ENCODE data around the gene ADI1.
"Not testable (repeated sequence)": the region's sequence is repeated elsewhere in the genome, so short reads cannot be mapped to it uniquely, and the experiment has no call there.

ADI1 gene

DNA sequence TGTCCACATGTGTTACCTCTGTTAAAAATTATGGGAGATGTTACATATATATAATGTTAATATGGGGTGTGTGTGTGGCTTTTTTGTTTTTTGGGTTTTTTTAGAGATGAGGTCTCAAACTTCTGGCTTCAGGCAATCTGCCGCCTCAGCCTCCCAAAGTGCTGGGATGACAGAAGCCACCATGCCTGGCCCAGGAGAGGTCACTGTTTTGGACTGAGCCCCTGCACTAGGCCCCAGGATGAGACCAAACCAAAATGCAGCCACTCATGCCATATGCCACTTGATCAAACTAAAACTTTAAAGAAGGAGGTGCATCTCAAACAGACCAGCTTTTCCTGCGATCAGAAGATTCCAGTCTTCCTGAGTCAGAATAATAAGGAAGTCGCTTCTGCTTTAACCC, 2.5 kb downstream of the ADI1 start:
- Mint-ChIP-seq H3K27ac (no peak overlapping the region), H3K36me3 (ENCODE audit: low read depth) (peaks cover 29% of the 10 kb centered on the region), H3K9me3 (no peaks in the 10 kb centered on the region), H3K4me3 (no peak overlapping the region), H3K4me1 (peaks cover 31% of the 10 kb centered on the region), H3K27me3 (peaks cover 3% of the 10 kb centered on the region)
- ATAC-seq (no peak), DNase-seq (no peak)

DNA sequence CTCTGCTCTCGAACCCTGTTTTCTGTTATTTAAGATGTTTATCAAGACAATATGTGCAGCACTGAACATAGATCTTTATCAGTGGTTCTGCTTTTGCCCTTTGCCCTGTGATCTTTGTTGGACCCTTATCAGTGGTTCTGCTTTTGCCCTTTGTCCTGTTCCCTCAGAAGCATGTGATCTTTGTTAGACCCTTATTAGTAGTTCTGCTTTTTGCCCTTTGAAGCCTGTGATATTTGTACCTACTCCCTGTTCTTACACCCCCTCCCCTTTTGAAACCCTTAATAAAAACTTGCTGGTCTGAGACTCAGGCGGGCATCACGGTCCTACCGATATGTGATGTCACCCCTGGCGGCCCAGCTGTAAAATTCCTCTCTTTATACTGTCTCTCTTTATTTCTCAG, 3.9 kb downstream of the ADI1 start:
- H3K27ac Mint-ChIP-seq, DNase-seq, H3K4me3 Mint-ChIP-seq, H3K9me3 Mint-ChIP-seq, H3K27me3 Mint-ChIP-seq, ATAC-seq: not testable (repeated sequence)
- Mint-ChIP-seq H3K36me3 (ENCODE audit: low read depth) (peaks cover 39% of the 10 kb centered on the region), H3K4me1 (peaks cover 18% of the 10 kb centered on the region)

DNA sequence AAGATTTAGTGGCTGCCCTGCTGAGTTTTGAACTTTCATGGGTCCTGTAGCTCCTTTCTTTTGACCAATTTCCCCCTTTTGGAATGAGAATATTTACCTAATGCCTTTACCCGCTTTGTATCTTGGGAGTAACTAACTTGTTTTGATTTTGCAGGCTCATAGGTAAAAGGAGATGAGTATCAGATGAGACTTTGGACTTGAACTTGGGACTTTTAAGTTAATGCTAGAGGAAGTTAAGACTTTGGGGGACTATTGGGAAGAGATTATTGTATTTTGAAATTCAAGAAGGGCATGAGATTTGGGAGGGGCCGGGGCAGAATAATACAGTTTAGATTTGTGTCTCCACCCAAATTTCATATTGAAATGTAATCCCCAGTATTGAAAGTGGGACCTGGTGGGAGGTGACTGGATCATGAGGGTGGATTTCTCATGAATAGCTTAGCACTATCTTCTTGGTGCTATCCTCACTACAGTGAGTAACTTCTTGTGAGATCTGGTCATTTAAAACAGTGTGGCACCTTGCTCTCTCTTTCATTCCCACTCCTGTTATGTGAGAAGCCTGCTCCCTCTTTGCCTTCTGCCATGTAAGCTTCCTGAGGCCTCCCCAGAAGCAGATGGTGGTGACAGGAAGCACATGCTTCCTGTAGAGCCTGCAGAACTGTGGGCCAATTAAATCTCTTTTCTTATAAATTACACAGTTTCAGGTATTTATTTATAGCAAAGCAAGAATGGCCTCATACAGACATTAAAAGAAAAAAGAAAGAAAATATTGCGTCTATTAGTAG, 6.1 kb downstream of the ADI1 start:
- Mint-ChIP-seq H3K9me3 (peaks cover 3% of the 10 kb centered on the region), H3K27me3 (no peaks in the 10 kb centered on the region), H3K4me1 (peaks cover 5% of the 10 kb centered on the region), H3K36me3 (ENCODE audit: low read depth) (peaks cover 46% of the 10 kb centered on the region), H3K4me3 (no peak overlapping the region), H3K27ac (no peak overlapping the region)
- ATAC-seq (no peak), DNase-seq (no peak)

- Mint-ChIP-seq H3K36me3 (ENCODE audit: low read depth) (peaks cover 55% of the 10 kb centered on the region), H3K9me3 (peaks cover 3% of the 10 kb centered on the region), H3K27me3 (no peaks in the 10 kb centered on the region), H3K27ac (no peak overlapping the region), H3K4me3 (no peak overlapping the region), H3K4me1 (no peaks in the 10 kb centered on the region)
- no peak for DNase-seq
- peak; percentile 24 for ATAC-seq
These were observed 7.2 kb downstream of the ADI1 start for GRCh38 chr2:3512086-3512485.

DNA sequence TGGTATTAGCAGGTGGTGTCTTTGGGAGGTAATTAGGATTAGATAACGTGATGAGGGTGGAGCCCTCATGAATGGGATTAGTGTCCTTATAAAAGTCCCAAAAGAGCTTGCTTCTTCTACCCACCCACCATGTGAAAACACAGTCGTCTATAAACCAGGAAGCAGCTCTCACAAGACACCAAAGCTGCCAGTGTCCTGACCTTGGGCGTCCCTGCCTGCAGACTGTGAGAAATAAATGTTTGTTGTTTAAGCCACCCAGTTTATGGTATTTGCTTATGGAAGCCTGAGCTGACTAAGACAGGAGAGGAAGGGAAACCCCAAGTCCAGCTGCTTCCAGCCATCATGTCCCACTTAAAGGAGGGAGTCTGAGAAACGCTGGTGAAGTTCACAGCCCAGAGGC, 13.6 kb downstream of the ADI1 start:
- Mint-ChIP-seq H3K4me1 (peaks cover 2% of the 10 kb centered on the region), H3K4me3 (no peak overlapping the region), H3K9me3 (peaks cover 3% of the 10 kb centered on the region), H3K27me3 (no peaks in the 10 kb centered on the region), H3K27ac (no peak overlapping the region), H3K36me3 (ENCODE audit: low read depth) (peaks cover 44% of the 10 kb centered on the region)
- no peak for ATAC-seq
- DNase-seq, result no peak

GRCh38 chr2:3504741-3505140, 14.6 kb downstream of the ADI1 start:
- H3K9me3 Mint-ChIP-seq, result peaks cover 3% of the 10 kb centered on the region
- H3K4me1 Mint-ChIP-seq, result peaks cover 2% of the 10 kb centered on the region
- H3K36me3 Mint-ChIP-seq (ENCODE audit: low read depth), result peaks cover 41% of the 10 kb centered on the region
- H3K4me3 Mint-ChIP-seq, result no peak overlapping the region
- no peak overlapping the region for H3K27ac Mint-ChIP-seq
- ATAC-seq (no peak), DNase-seq (no peak)
- H3K27me3 Mint-ChIP-seq, result no peaks in the 10 kb centered on the region

DNA sequence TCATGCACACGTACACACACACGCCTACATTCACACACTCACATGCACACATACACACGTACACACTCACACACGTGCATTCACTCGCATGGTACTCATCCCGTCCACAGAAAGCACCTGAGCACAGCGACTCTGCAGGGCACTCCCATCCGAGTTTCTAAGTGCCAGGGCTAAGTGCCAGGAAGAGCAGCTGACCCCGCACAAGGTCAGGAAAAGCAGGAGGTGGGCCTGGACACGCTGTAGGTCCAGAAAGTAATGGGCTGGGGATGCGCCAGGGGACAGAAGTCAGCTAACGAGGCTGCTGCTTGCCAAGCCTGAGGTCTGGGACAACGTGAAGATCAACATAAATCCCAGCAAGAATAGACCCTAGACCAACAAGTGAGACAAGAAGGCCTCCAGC, 15.8 kb downstream of the ADI1 start:
- H3K4me3 Mint-ChIP-seq, result no peak overlapping the region
- H3K36me3 Mint-ChIP-seq (ENCODE audit: low read depth), result peaks cover 39% of the 10 kb centered on the region
- DNase-seq (no peak), ATAC-seq (no peak)
- no peaks in the 10 kb centered on the region for H3K27me3 Mint-ChIP-seq
- peaks cover 3% of the 10 kb centered on the region for H3K9me3 Mint-ChIP-seq
- H3K4me1 Mint-ChIP-seq, result peaks cover 2% of the 10 kb centered on the region
- no peak overlapping the region for H3K27ac Mint-ChIP-seq

- no peak for ATAC-seq
- Mint-ChIP-seq H3K4me1 (peaks cover 2% of the 10 kb centered on the region), H3K4me3 (no peak overlapping the region), H3K27me3 (no peaks in the 10 kb centered on the region), H3K9me3 (no peaks in the 10 kb centered on the region), H3K36me3 (ENCODE audit: low read depth) (peaks cover 41% of the 10 kb centered on the region), H3K27ac (no peak overlapping the region)
- DNase-seq, result no peak
These were observed 16.3 kb downstream of the ADI1 start for GRCh38 chr2:3503046-3503445.

DNA sequence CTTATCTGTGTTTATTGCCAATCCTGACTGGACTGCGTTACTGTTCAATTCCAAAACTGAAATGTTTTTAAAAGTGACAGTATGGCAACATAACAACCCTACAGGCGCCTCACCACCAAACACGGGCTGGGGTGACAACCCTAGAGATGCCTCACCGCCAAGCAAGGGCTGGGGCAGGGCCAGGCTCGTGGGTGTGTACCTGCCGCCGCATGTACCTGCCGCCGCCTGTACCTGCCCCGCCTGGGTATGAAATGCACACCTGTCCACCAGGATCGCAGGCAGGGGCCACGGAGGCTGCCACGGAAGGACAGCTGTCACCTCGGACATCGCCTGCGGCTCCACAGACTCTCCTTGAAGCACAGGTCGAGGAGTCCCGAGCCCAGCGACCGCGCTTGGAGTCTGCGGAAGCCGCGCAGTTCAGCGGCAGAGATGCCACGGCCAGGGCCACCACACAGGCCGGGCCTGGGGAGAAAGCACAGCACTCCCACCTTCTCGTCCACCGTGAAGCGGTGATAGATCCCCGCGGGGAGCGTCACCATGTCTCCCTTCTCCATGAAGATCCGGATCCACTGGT, 18.9 kb downstream of the ADI1 start:
- DNase-seq (no peak), ATAC-seq (no peak)
- Mint-ChIP-seq H3K27ac (no peak overlapping the region), H3K4me1 (peaks cover 2% of the 10 kb centered on the region), H3K27me3 (no peaks in the 10 kb centered on the region), H3K4me3 (no peak overlapping the region), H3K9me3 (no peaks in the 10 kb centered on the region), H3K36me3 (ENCODE audit: low read depth) (peaks cover 30% of the 10 kb centered on the region)

DNA sequence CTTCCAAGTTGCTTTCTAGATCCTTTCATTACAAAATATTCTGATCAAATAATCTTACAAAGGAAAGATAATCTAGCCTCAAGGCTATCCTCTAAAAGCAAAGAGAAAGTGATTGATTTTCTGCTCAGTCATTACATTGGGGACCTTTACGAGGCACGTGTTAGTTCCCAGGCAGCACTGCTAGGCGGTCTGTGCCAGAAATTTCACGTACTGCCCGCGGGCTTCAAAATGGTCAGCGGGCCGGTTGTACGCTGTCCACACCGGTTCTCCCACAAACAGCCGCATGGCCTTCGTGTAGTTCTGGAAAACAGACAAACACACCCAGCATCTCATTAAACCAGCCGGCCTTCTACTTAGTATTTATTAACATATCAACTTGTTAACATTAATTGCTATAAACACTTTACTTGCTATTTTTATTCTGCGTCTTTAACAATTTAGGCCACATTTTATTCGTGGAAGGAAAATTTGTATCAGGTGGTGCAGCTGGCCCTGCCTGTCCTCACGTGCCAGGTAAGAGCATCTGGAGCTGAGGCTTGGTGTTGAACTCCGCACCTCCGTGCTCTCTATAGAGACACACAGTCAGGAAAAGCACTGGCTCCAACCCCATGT, 20.4 kb downstream of the ADI1 start:
- H3K27me3 Mint-ChIP-seq, result no peaks in the 10 kb centered on the region
- no peak overlapping the region for H3K4me3 Mint-ChIP-seq
- DNase-seq (no peak), ATAC-seq (no peak)
- peaks cover 21% of the 10 kb centered on the region for H3K36me3 Mint-ChIP-seq (ENCODE audit: low read depth)
- H3K4me1 Mint-ChIP-seq, result peaks cover 2% of the 10 kb centered on the region
- no peaks in the 10 kb centered on the region for H3K9me3 Mint-ChIP-seq
- H3K27ac Mint-ChIP-seq, result no peak overlapping the region

GRCh38 chr2:3496708-3497080, 22.6 kb downstream of the ADI1 start:
- H3K27me3 Mint-ChIP-seq, ATAC-seq, H3K27ac Mint-ChIP-seq, H3K4me3 Mint-ChIP-seq, H3K9me3 Mint-ChIP-seq, H3K4me1 Mint-ChIP-seq, DNase-seq: not testable (repeated sequence)
- H3K36me3 Mint-ChIP-seq (ENCODE audit: low read depth), result peaks cover 15% of the 10 kb centered on the region

GRCh38 chr2:3494984-3495666, 24.2 kb downstream of the ADI1 start:
- ATAC-seq (no peak), DNase-seq (no peak)
- no peaks in the 10 kb centered on the region for H3K9me3 Mint-ChIP-seq
- no peak overlapping the region for H3K27ac Mint-ChIP-seq
- peaks cover 12% of the 10 kb centered on the region for H3K36me3 Mint-ChIP-seq (ENCODE audit: low read depth)
- no peak overlapping the region for H3K4me3 Mint-ChIP-seq
- H3K4me1 Mint-ChIP-seq, result no peaks in the 10 kb centered on the region
- H3K27me3 Mint-ChIP-seq, result no peaks in the 10 kb centered on the region

- ATAC-seq, result no peak
- Mint-ChIP-seq H3K36me3 (ENCODE audit: low read depth) (peaks cover 9% of the 10 kb centered on the region), H3K27ac (no peak overlapping the region), H3K27me3 (no peaks in the 10 kb centered on the region), H3K4me1 (no peaks in the 10 kb centered on the region), H3K4me3 (no peak overlapping the region), H3K9me3 (no peaks in the 10 kb centered on the region)
- DNase-seq, result no peak
These were observed 25.7 kb downstream of the ADI1 start for GRCh38 chr2:3493615-3494007.

DNA sequence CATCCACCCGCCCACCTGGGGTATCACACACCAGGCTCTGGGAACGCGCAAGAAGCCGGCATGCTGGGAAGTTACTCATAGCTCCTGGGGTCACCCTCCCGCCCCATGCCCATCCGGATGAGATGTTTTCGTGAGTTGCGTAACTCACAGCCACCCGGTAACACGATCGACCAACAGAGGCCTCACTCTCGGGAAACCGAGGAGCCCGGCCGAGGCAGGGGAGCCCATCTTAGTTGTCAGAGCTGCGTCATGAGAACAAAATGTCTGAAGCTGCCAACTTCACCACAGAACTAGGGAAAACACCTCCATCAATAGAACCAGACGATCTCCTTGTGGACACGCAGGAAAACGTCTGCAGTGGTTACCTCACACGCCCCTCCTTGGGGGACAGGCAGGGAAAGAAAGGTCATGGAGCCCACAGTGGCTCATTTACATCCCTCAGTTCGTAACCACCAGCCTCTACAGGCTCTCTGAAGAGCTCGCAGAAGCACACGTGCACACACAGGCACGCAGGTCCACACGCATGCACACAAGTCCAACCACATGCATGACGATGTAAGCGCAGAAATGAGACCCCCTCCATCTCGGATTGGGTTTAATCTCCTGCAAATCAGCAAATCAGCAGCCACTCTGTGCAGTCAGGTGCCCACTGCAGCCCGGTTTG, 26.2 kb downstream of the ADI1 start:
- no peak for DNase-seq
- H3K36me3 Mint-ChIP-seq (ENCODE audit: low read depth), result peaks cover 4% of the 10 kb centered on the region

More for the DNA sequence above, 26.2 kb downstream of the ADI1 start:
- no peak for ATAC-seq
- Mint-ChIP-seq H3K4me1 (no peaks in the 10 kb centered on the region), H3K27ac (no peak overlapping the region), H3K9me3 (no peaks in the 10 kb centered on the region), H3K27me3 (no peaks in the 10 kb centered on the region), H3K4me3 (no peak overlapping the region)
